Stomach (tissue), 4 donors: ENCODE measurements around the gene PIEZO1.

ENCODE experiments used
- EP300 ChIP-seq: sonication (generic); formaldehyde crosslinking; IDR thresholded peaks from one replicate; pipeline ENCODE4 v1.6.1; 2017; ENCODE audit warnings: antibody characterized with exemption
- POLR2A ChIP-seq, 4 donors: fragments of 450-650 bp; IDR thresholded peaks; one replicate each; pipeline ENCODE4 v1.6.1; 2016; ENCODE audit warnings: antibody characterized with exemption in 4 of 4, control low read depth in 2 of 4, mild to moderate bottlenecking in 1 of 4, moderate library complexity in 1 of 4
- POLR2AphosphoS5 ChIP-seq, 3 donors: sonication (generic); formaldehyde crosslinking; IDR thresholded peaks; one replicate each; pipeline ENCODE4 v1.6.1; 2016; ENCODE audit warnings: antibody characterized with exemption in 3 of 3
- TF ChIP-seq, protein P1 (sequence below), 7 experiments: fragments of 450-650 bp in 4 of 7; fragments of 200-600 bp in 3 of 7; sonication (generic) in 3 of 7; IDR thresholded peaks; one replicate each; pipeline ENCODE4 v1.5.1; 2016 to 2019; ENCODE audit warnings: antibody characterized with exemption in 7 of 7, control low read depth in 2 of 7, mild to moderate bottlenecking in 1 of 7

GRCh38 chr16:88673716-88674379 is 111.2 kb downstream of the PIEZO1 start:
- TF ChIP-seq, protein P1, sequence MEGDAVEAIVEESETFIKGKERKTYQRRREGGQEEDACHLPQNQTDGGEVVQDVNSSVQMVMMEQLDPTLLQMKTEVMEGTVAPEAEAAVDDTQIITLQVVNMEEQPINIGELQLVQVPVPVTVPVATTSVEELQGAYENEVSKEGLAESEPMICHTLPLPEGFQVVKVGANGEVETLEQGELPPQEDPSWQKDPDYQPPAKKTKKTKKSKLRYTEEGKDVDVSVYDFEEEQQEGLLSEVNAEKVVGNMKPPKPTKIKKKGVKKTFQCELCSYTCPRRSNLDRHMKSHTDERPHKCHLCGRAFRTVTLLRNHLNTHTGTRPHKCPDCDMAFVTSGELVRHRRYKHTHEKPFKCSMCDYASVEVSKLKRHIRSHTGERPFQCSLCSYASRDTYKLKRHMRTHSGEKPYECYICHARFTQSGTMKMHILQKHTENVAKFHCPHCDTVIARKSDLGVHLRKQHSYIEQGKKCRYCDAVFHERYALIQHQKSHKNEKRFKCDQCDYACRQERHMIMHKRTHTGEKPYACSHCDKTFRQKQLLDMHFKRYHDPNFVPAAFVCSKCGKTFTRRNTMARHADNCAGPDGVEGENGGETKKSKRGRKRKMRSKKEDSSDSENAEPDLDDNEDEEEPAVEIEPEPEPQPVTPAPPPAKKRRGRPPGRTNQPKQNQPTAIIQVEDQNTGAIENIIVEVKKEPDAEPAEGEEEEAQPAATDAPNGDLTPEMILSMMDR (IDR thresholded peaks at IDR 0.05): no peak
- TF ChIP-seq POLR2A (IDR thresholded peaks at IDR 0.05): no peak
- no peak for TF ChIP-seq POLR2AphosphoS5 (IDR thresholded peaks at IDR 0.05)
- TF ChIP-seq EP300: no peak
